ENCODE data around the gene BCR.

GRCh38 chr22:23144932-23145877 is 35.1 kb upstream of the BCR start, which contains the start of gene RAB36:
- TF ChIP-seq, protein P1, sequence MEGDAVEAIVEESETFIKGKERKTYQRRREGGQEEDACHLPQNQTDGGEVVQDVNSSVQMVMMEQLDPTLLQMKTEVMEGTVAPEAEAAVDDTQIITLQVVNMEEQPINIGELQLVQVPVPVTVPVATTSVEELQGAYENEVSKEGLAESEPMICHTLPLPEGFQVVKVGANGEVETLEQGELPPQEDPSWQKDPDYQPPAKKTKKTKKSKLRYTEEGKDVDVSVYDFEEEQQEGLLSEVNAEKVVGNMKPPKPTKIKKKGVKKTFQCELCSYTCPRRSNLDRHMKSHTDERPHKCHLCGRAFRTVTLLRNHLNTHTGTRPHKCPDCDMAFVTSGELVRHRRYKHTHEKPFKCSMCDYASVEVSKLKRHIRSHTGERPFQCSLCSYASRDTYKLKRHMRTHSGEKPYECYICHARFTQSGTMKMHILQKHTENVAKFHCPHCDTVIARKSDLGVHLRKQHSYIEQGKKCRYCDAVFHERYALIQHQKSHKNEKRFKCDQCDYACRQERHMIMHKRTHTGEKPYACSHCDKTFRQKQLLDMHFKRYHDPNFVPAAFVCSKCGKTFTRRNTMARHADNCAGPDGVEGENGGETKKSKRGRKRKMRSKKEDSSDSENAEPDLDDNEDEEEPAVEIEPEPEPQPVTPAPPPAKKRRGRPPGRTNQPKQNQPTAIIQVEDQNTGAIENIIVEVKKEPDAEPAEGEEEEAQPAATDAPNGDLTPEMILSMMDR (IDR thresholded peaks at IDR 0.05): no peak
- TF ChIP-seq POLR2A (IDR thresholded peaks at IDR 0.05): no peak
- no peak for TF ChIP-seq EP300 (IDR thresholded peaks at IDR 0.05)
